Kidney (tissue), 14 donors: ENCODE data around the gene RBMS3. TPM values are rescaled to one million over a fixed set of nuclear protein-coding genes. Genes with fewer than 3 reads are reported as not detected.
A peak's percentile ranks its signal among the peaks of the same experiment; 100 is the strongest.

ENCODE experiments used
- DNase-seq, 5 donors: peaks; one replicate each; pipeline ENCODE4 v3.0.0-alpha.2; 2013 to 2020
- FAIRE-seq: peaks from 2 replicates; lab custom pipeline; 2012; peaks lifted over from hg19 to GRCh38; lab: Jason Lieb, UNC
- H3K27ac ChIP-seq, 2 donors: one replicate each; pipeline ENCODE4 v1.7.0; 2013; ENCODE audit warnings: low read depth in 2 of 2, low read length in 2 of 2, inconsistent platforms in 1 of 2
- H3K27me3 ChIP-seq: one replicate; pipeline ENCODE4 v1.7.1; 2013; ENCODE audit warnings: low read length, inconsistent platforms; ENCODE audit not compliant: control insufficient read depth, insufficient read depth
- H3K36me3 ChIP-seq, 3 donors: one replicate each; pipeline versions ENCODE4 v1.7.0 to v1.7.1; 2013; ENCODE audit warnings: low read length in 3 of 3, control low read depth in 1 of 3, inconsistent platforms in 1 of 3; ENCODE audit not compliant: insufficient read depth in 3 of 3, control insufficient read depth in 2 of 3
- H3K4me1 ChIP-seq, 3 donors: one replicate each; pipeline versions ENCODE4 v1.7.0 to v1.7.1; 2013; ENCODE audit warnings: low read length in 3 of 3, inconsistent platforms in 1 of 3, low read depth in 1 of 3; ENCODE audit not compliant: control insufficient read depth in 2 of 3, insufficient read depth in 2 of 3
- H3K4me3 ChIP-seq, 3 donors: one replicate each; pipeline versions ENCODE4 v1.7.0 to v1.8.1; 2013; ENCODE audit warnings: low read length in 3 of 3, control low read depth in 1 of 3, inconsistent platforms in 1 of 3
- H3K9ac ChIP-seq, 3 donors: one replicate each; pipeline versions ENCODE4 v1.7.0 to v1.7.1; 2013; ENCODE audit warnings: low read length in 3 of 3, control low read depth in 1 of 3, inconsistent platforms in 1 of 3
- H3K9me3 ChIP-seq, 3 donors: one replicate each; pipeline versions ENCODE4 v1.7.0 to v1.7.1; 2013; ENCODE audit warnings: low read length in 3 of 3, control low read depth in 1 of 3, inconsistent platforms in 1 of 3; ENCODE audit not compliant: control insufficient read depth in 2 of 3, insufficient read depth in 1 of 3
- intact Hi-C: fragments of 100-400 bp; cut with DNase I; formaldehyde crosslinking; loops from one replicate; pipeline ENCODE4 v1.11.1; 2022
- polyA plus RNA-seq: library from polyadenylated mRNA; stranded (reverse); fragments of 350-450 nt; fragmentation: Illumina TruSeq; extraction: RNeasy Lipid Tissue Mini Kit (QIAGEN cat#74804); gene quantifications from one replicate; pipeline ENCODE4 v1.2.3, GENCODE V29; 2014; ENCODE audit warnings: low read depth, low replicate concordance; ENCODE audit not compliant: insufficient read depth
- total RNA-seq: library from RNA; stranded (reverse); fragmentation: NEBNext Ultra II Directional; extraction: Animal tissue kit (Norgen Biotek cat#: 25700); gene quantifications from one replicate; pipeline ENCODE4 v1.2.1, GENCODE V29; 2021
- TF ChIP-seq, protein P1 (sequence below): IDR thresholded peaks from 3 replicates; pipeline ENCODE4 v1.5.1; 2012; ENCODE audit warnings: mild to moderate bottlenecking, moderate library complexity, borderline replicate concordance; ENCODE audit not compliant: insufficient read depth; ENCODE audit errors: extremely low read depth
- donor health status: control.
- donor health status: control.
- donor health status: control.
- donor health status: control.
- donor health status: control.
- donor health status: DM: yes; HTN: yes; CAD: no.
- donor health status: Normal renal cell carcinoma (clear cell type).

The RBMS3 gene
- total and polyA plus RNA-seq, 2 donors from 2014 or later: 3.2 to 48.8 TPM

DNA sequence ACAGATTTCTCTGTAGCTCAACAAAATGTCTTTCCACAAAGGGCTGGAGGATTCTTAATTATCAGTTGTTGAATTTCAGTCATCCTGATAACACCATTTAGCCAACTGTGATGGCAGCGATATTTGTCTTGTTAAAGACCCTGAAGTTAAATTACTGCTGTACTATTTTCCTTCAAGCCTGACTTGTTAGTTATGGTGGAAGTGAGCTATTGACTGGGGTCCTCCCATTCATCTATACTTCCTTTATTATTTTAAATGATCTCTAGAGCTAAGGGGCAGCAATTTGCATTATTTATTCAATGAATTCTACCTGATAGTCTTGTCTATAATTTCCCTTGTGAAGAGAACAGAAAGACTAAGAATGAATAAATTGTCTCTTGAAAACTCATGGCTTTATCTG is 64.1 kb downstream of the RBMS3 start:
- H3K4me3 ChIP-seq: no peak overlapping the region
- H3K9ac ChIP-seq: no peak overlapping the region
- DNase-seq: no peak
- no peak overlapping the region for H3K27ac ChIP-seq
- H3K4me1 ChIP-seq: no peaks in the 10 kb centered on the region
- H3K27me3 ChIP-seq: no peaks in the 10 kb centered on the region
- no peaks in the 10 kb centered on the region for H3K9me3 ChIP-seq
- no peaks in the 10 kb centered on the region for H3K36me3 ChIP-seq
- no peak for FAIRE-seq
- intact Hi-C loops: no loop called here
- TF ChIP-seq, protein P1, sequence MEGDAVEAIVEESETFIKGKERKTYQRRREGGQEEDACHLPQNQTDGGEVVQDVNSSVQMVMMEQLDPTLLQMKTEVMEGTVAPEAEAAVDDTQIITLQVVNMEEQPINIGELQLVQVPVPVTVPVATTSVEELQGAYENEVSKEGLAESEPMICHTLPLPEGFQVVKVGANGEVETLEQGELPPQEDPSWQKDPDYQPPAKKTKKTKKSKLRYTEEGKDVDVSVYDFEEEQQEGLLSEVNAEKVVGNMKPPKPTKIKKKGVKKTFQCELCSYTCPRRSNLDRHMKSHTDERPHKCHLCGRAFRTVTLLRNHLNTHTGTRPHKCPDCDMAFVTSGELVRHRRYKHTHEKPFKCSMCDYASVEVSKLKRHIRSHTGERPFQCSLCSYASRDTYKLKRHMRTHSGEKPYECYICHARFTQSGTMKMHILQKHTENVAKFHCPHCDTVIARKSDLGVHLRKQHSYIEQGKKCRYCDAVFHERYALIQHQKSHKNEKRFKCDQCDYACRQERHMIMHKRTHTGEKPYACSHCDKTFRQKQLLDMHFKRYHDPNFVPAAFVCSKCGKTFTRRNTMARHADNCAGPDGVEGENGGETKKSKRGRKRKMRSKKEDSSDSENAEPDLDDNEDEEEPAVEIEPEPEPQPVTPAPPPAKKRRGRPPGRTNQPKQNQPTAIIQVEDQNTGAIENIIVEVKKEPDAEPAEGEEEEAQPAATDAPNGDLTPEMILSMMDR: no peak

DNA sequence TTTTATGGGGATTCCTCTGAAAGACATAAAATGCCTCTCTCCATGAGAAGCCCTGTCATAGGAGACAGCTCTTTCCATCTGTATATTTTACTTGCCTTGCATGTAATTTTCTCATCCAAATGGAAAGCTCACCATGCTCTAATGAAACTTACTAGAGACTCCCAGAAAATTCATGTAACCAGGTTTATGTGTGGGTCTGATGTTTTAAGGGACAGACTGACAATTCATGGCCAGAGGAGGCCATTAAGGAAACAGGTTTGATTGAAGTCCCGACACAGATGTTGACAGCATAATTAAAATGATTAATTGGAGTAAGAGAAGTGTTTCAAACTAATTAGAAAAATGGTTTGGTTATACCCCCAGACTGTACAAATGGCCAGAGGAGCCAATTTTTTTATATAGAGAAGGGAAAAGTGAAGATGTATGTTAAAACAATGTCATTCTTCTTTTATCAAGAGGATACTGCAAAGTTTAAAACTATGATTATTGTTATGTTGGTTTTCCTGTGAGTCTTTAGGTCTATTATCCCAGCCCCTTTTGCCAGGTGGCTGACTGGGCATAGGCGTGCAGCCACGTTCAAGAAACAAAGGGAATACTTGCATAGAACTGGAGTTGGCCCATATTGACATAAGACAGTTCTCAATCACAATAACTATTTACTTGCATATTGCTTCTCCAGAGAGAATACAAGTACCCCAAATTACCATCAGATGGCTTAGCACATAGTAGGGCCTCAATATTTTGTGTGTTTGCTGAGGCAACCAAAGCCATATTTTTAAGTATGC is 64.8 kb downstream of the RBMS3 start:
- no peaks in the 10 kb centered on the region for H3K36me3 ChIP-seq
- intact Hi-C loops: no loop called here
- H3K27ac ChIP-seq: no peak overlapping the region
- no peaks in the 10 kb centered on the region for H3K9me3 ChIP-seq
- no peaks in the 10 kb centered on the region for H3K27me3 ChIP-seq
- TF ChIP-seq, protein P1: no peak
- no peak overlapping the region for H3K4me3 ChIP-seq
- no peaks in the 10 kb centered on the region for H3K4me1 ChIP-seq
- FAIRE-seq (no peak), DNase-seq (peak in 3 of 5 donors; percentile 11 to 57 (median 56))
- no peak overlapping the region for H3K9ac ChIP-seq

DNA sequence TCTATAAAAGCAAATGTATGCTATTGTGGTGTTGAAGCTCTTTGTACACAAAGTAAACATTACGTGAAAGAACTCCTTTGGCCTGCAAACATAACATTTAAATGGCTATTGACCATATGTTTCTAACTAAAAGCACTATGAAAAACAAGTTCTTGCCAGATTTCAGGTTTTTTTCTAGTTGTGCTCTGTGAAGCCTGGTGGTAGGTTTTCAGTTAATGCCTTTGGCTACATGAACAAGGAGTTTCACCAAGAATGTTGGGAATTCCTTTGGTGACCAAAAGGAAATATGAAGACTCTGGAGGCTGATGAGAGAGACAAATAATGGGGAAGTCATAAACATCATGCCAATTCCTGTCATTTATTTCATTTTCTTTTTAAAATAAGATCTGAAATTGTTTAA is 66.0 kb downstream of the RBMS3 start:
- Histone ChIP-seq H3K4me1 (no peaks in the 10 kb centered on the region), H3K36me3 (no peaks in the 10 kb centered on the region), H3K9me3 (no peaks in the 10 kb centered on the region), H3K9ac (no peak overlapping the region), H3K27me3 (no peaks in the 10 kb centered on the region), H3K27ac (no peak overlapping the region), H3K4me3 (no peak overlapping the region)
- TF ChIP-seq, protein P1: no peak
- intact Hi-C loops: no loop called here
- DNase-seq (peak in 1 of 5 donors; percentile 35), FAIRE-seq (no peak)

DNA sequence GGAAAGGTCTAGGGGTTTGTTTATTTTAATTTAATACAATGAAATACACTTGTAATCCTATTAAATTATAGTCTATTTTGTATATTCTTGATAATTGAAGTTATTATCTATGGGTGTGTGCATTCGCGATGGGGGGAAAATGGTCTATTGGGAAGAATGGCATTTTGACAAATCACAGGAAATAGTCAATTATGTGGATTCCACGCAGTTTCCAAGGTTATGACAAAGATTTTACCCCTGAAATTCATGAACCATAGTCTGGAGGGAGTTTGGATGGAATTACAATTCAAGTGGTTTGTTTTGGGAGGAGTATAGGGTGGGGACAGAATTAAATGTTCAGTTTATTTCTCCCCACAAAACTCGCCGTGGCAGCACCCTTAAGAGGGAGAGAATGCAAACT is 66.5 kb downstream of the RBMS3 start:
- no peak for DNase-seq
- intact Hi-C loops: no loop called here
- Histone ChIP-seq H3K36me3 (no peaks in the 10 kb centered on the region), H3K9me3 (no peaks in the 10 kb centered on the region), H3K27ac (no peak overlapping the region), H3K9ac (no peak overlapping the region), H3K4me3 (no peak overlapping the region), H3K4me1 (no peaks in the 10 kb centered on the region), H3K27me3 (no peaks in the 10 kb centered on the region)
- TF ChIP-seq, protein P1: no peak
- FAIRE-seq: no peak
